CD8-positive, alpha-beta memory T cell (primary cell): Measurements from ENCODE around the gene CPT1A. TPM values are rescaled to one million over a fixed set of nuclear protein-coding genes. Genes with fewer than 3 reads are reported as not detected.

Experiments
- CTCF ChIA-PET: fragments of 350-600 bp; sonication (Branson Sonifier 250); formaldehyde crosslinking; loops from one replicate; lab custom pipeline; 2021; ENCODE audit warnings: antibody characterized with exemption; lab: Charles Lee
- POLR2A ChIA-PET: fragments of 350-600 bp; sonication (Branson Sonifier 250); formaldehyde crosslinking; loops from one replicate; lab custom pipeline; 2021; ENCODE audit warnings: antibody characterized with exemption; lab: Charles Lee
- DNase-seq, 5 donors: peaks; one replicate each; pipeline versions ENCODE4 v3.0.0 to v3.0.0-alpha.2; 2020 to 2022; ENCODE audit warnings: mixed read lengths in 1 of 5
- H3K27ac ChIP-seq: one replicate; pipeline ENCODE4 v1.7.0; 2013; ENCODE audit warnings: low read depth, mild to moderate bottlenecking, low read length, moderate library complexity
- H3K27me3 ChIP-seq: 2 replicates; pipeline ENCODE4 v1.7.0; 2013; ENCODE audit warnings: low read length, mild to moderate bottlenecking; ENCODE audit not compliant: insufficient read depth, poor library complexity, severe bottlenecking
- H3K36me3 ChIP-seq: 2 replicates; pipeline ENCODE4 v1.7.0; 2013; ENCODE audit warnings: mild to moderate bottlenecking, low read length, moderate library complexity; ENCODE audit not compliant: insufficient read depth
- H3K4me1 ChIP-seq: 2 replicates; pipeline ENCODE4 v1.7.0; 2013; ENCODE audit warnings: mild to moderate bottlenecking, low read length, moderate library complexity; ENCODE audit not compliant: insufficient read depth
- H3K4me3 ChIP-seq: 2 replicates; pipeline ENCODE4 v1.7.0; 2013; ENCODE audit warnings: mild to moderate bottlenecking, low read length
- H3K9me3 ChIP-seq: 2 replicates; pipeline ENCODE4 v1.7.0; 2013; ENCODE audit warnings: mild to moderate bottlenecking, low read length
- H3K27ac Mint-ChIP-seq, 8 donors: one replicate each; pipeline ENCODE4 v1.8.0; 2020 to 2021; ENCODE audit warnings: mixed read lengths in 8 of 8, mild to moderate bottlenecking in 6 of 8, inconsistent platforms in 3 of 8, moderate library complexity in 3 of 8
- H3K27me3 Mint-ChIP-seq, 2 donors: one replicate each; pipeline ENCODE4 v1.8.0; 2020 to 2021; ENCODE audit warnings: mixed read lengths in 2 of 2, mild to moderate bottlenecking in 1 of 2, moderate library complexity in 1 of 2
- H3K36me3 Mint-ChIP-seq, 3 donors: one replicate each; pipeline ENCODE4 v1.8.0; 2020 to 2021; ENCODE audit warnings: mixed read lengths in 3 of 3, inconsistent platforms in 1 of 3, mild to moderate bottlenecking in 1 of 3
- H3K4me1 Mint-ChIP-seq, 3 donors: one replicate each; pipeline ENCODE4 v1.8.0; 2020 to 2021; ENCODE audit warnings: mixed read lengths in 3 of 3, inconsistent platforms in 1 of 3, mild to moderate bottlenecking in 1 of 3
- H3K4me3 Mint-ChIP-seq, 7 donors: one replicate each; pipeline ENCODE4 v1.8.0; 2020 to 2021; ENCODE audit warnings: mixed read lengths in 7 of 7, mild to moderate bottlenecking in 6 of 7, moderate library complexity in 4 of 7, inconsistent platforms in 2 of 7
- H3K9me3 Mint-ChIP-seq, 5 donors: one replicate each; pipeline ENCODE4 v1.8.0; 2020 to 2022; ENCODE audit warnings: mixed read lengths in 5 of 5, mild to moderate bottlenecking in 3 of 5, moderate library complexity in 2 of 5, inconsistent platforms in 1 of 5
- polyA plus RNA-seq: library from polyadenylated mRNA; unstranded; fragments of 300-500 nt; fragmentation: Illumina TruSeq; gene quantifications from one replicate; pipeline ENCODE4 v1.2.3, GENCODE V29; 2021
- total RNA-seq, 2 experiments: library from RNA; stranded (reverse); gene quantifications; one replicate each; pipeline ENCODE4 v1.2.3, GENCODE V29; 2021

CPT1A gene
- total and polyA plus RNA-seq, 3 experiments from 2014 or later: 9.8 to 27.4 (median 25.6) TPM

- H3K4me3 ChIP-seq: no peak overlapping the region
- H3K36me3 ChIP-seq: peaks cover 5% of the 10 kb centered on the region
- no peaks in the 10 kb centered on the region for H3K9me3 ChIP-seq
- ChIA-PET POLR2A (no interaction called here), CTCF (interaction anchor here (1.6 kb wide), 1 partner anchor 20 kb away, joined by 3 read pairs; no protein-coding TSS in a partner anchor)
- no peak overlapping the region for H3K27ac ChIP-seq
- peaks cover 44 to 81% (median 64%) of the 10 kb centered on the region in 3 donors for H3K4me1 Mint-ChIP-seq
- no peaks in the 10 kb centered on the region for H3K27me3 Mint-ChIP-seq
- H3K27me3 ChIP-seq: no peaks in the 10 kb centered on the region
- DNase-seq: no peak
- H3K36me3 Mint-ChIP-seq: peaks cover 0 to 16% (median 6%) of the 10 kb centered on the region in 3 donors
- no peaks in the 10 kb centered on the region for H3K9me3 Mint-ChIP-seq
- peaks cover 49% of the 10 kb centered on the region for H3K4me1 ChIP-seq
- no peak overlapping the region for H3K4me3 Mint-ChIP-seq
- peak overlapping the region; percentile 23 to 86 (median 69) for H3K27ac Mint-ChIP-seq
These were observed 6.4 kb downstream of the CPT1A start for GRCh38 chr11:68835328-68835727.

DNA sequence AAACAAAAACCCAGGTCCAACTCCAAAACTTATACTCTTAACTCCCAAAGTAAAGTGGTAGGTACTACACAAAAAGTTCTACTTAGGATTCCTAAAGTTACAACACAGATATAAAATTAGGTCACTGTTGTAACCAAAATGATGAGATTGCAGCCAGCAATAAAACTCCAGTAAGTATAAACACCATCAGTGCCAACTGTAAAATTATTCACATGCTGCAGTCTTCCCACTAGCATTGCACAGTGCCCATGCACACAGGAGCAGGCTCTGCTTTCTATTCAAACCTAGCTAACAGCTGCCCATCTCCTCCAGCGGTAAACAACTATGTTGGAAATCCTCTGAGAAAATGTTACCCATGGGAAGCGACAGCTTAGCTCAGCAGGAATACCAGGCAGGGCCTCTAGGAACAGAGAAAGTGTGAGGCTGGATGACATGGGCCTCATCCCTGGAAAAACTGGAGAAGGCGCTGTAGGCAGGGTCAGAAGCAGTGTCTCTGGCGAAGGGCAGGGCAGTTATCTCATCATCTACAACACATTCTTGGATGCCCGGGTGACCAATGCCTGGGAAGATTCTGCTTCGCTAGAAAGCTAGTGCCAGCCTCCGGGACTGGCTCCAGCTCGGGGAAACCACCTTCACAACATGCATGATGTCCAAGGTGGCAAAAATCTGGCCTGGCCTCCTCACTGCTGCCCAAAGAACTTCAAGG is 9.1 kb downstream of the CPT1A start:
- Mint-ChIP-seq H3K27me3 (no peaks in the 10 kb centered on the region), H3K4me3 (no peak overlapping the region), H3K36me3 (peaks cover 0 to 27% (median 7%) of the 10 kb centered on the region in 3 donors), H3K4me1 (peaks cover 40 to 74% (median 50%) of the 10 kb centered on the region in 3 donors), H3K27ac (peak overlapping the region in 6 of 8 donors; percentile 7 to 84 (median 36)), H3K9me3 (no peaks in the 10 kb centered on the region)
- Histone ChIP-seq H3K9me3 (no peaks in the 10 kb centered on the region), H3K27me3 (no peaks in the 10 kb centered on the region), H3K27ac (no peak overlapping the region), H3K36me3 (peaks cover 5% of the 10 kb centered on the region), H3K4me3 (no peak overlapping the region), H3K4me1 (peaks cover 25% of the 10 kb centered on the region)
- ChIA-PET CTCF (interaction anchor here (2.1 kb wide), 1 partner anchor 11 kb away, joined by 12 read pairs; no protein-coding TSS in a partner anchor), POLR2A (no interaction called here)
- DNase-seq: no peak

DNA sequence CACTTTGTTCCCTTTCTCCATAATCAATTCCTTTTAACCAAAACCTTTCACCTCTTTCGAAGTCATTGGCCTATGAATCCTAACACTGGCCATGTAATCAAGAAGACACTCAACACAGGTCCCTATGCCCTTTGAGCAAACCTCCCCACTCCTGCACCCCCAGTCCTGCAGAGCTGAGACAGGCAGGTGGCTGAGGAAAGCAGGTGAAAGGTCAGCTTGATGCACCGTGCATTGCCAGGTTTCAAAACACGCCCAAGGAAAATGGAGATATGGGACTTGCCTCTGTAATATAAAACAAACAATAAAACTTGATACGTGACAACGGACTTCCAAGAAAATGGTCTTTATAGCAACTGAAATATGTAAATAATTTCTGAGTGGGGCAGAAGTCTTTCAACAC is 10.6 kb downstream of the CPT1A start:
- ChIA-PET POLR2A (no interaction called here), CTCF (interaction anchor here (2.8 kb wide), 1 partner anchor 12 kb away, joined by 19 read pairs; no protein-coding TSS in a partner anchor)
- Mint-ChIP-seq H3K27me3 (no peaks in the 10 kb centered on the region), H3K27ac (peak overlapping the region in 7 of 8 donors; percentile 5 to 84 (median 52)), H3K36me3 (peaks cover 0 to 27% (median 7%) of the 10 kb centered on the region in 3 donors), H3K4me1 (peaks cover 37 to 73% (median 48%) of the 10 kb centered on the region in 3 donors), H3K9me3 (no peaks in the 10 kb centered on the region), H3K4me3 (no peak overlapping the region)
- H3K27me3 ChIP-seq: no peaks in the 10 kb centered on the region
- H3K4me3 ChIP-seq: no peak overlapping the region
- no peak overlapping the region for H3K27ac ChIP-seq
- peaks cover 11% of the 10 kb centered on the region for H3K4me1 ChIP-seq
- H3K9me3 ChIP-seq: no peaks in the 10 kb centered on the region
- peaks cover 5% of the 10 kb centered on the region for H3K36me3 ChIP-seq
- no peak for DNase-seq

DNA sequence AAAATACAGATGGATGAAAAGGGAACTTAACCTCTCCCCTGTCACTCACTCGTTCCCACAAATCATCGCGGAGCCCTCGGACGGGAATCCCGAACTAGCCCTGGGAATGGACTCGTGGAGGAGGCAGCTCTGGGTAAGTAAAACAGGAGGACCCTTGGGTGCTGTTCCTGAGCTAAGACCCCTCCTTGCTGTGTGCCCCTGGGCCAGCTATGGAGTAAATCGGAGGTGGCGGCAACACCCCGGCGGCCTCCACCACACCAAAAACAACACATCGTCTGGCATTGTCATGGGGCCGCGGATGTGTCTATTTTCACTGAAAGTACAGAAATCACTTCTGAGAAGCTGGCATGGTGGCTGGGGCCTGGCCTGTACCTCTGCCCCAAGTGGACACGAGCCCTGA is 12.1 kb downstream of the CPT1A start:
- peak overlapping the region in 4 of 8 donors; percentile 35 to 88 (median 82) for H3K27ac Mint-ChIP-seq
- no peaks in the 10 kb centered on the region for H3K27me3 Mint-ChIP-seq
- Histone ChIP-seq H3K27me3 (no peaks in the 10 kb centered on the region), H3K36me3 (peaks cover 5% of the 10 kb centered on the region), H3K9me3 (no peaks in the 10 kb centered on the region), H3K27ac (no peak overlapping the region), H3K4me1 (peaks cover 12% of the 10 kb centered on the region), H3K4me3 (no peak overlapping the region)
- no peak for DNase-seq
- H3K36me3 Mint-ChIP-seq: peaks cover 0 to 27% (median 7%) of the 10 kb centered on the region in 3 donors
- POLR2A ChIA-PET: no interaction called here
- CTCF ChIA-PET: interaction anchor here (2.8 kb wide), 1 partner anchor 14 kb away, joined by 19 read pairs; no protein-coding TSS in a partner anchor
- peak overlapping the region in 1 of 7 donors; percentile 37 for H3K4me3 Mint-ChIP-seq
- H3K9me3 Mint-ChIP-seq: no peaks in the 10 kb centered on the region
- peaks cover 38 to 74% (median 48%) of the 10 kb centered on the region in 3 donors for H3K4me1 Mint-ChIP-seq

- CTCF ChIA-PET: interaction anchor here (2.8 kb wide), 1 partner anchor 15 kb away, joined by 19 read pairs; no protein-coding TSS in a partner anchor
- H3K4me1 Mint-ChIP-seq: peaks cover 38 to 74% (median 48%) of the 10 kb centered on the region in 3 donors
- no peaks in the 10 kb centered on the region for H3K9me3 Mint-ChIP-seq
- H3K36me3 Mint-ChIP-seq: peaks cover 0 to 27% (median 7%) of the 10 kb centered on the region in 3 donors
- no peaks in the 10 kb centered on the region for H3K27me3 Mint-ChIP-seq
- DNase-seq: no peak
- Histone ChIP-seq H3K36me3 (peaks cover 5% of the 10 kb centered on the region), H3K9me3 (no peaks in the 10 kb centered on the region), H3K4me3 (no peak overlapping the region), H3K27me3 (no peaks in the 10 kb centered on the region), H3K4me1 (peaks cover 12% of the 10 kb centered on the region), H3K27ac (no peak overlapping the region)
- peak overlapping the region in 1 of 7 donors; percentile 37 for H3K4me3 Mint-ChIP-seq
- H3K27ac Mint-ChIP-seq: peak overlapping the region in 6 of 8 donors; percentile 31 to 88 (median 68)
- POLR2A ChIA-PET: no interaction called here
These were observed 12.8 kb downstream of the CPT1A start for GRCh38 chr11:68828957-68829356.

GRCh38 chr11:68828155-68828931 is 13.4 kb downstream of the CPT1A start:
- no peaks in the 10 kb centered on the region for H3K27me3 ChIP-seq
- CTCF ChIA-PET: interaction anchor here (2.8 to 5.6 kb wide), 2 partner anchors 15 kb away, joined by 19 to 37 read pairs; partner anchors contain the start of gene CPT1A
- Mint-ChIP-seq H3K4me1 (peaks cover 38 to 77% (median 48%) of the 10 kb centered on the region in 3 donors), H3K27me3 (no peaks in the 10 kb centered on the region), H3K27ac (peak overlapping the region in 6 of 8 donors; percentile 17 to 81 (median 70)), H3K9me3 (no peaks in the 10 kb centered on the region), H3K4me3 (no peak overlapping the region), H3K36me3 (peaks cover 0 to 27% (median 7%) of the 10 kb centered on the region in 3 donors)
- POLR2A ChIA-PET: no interaction called here
- no peaks in the 10 kb centered on the region for H3K9me3 ChIP-seq
- no peak for DNase-seq
- H3K27ac ChIP-seq: no peak overlapping the region
- H3K36me3 ChIP-seq: peaks cover 5% of the 10 kb centered on the region
- H3K4me1 ChIP-seq: peaks cover 12% of the 10 kb centered on the region
- no peak overlapping the region for H3K4me3 ChIP-seq

DNA sequence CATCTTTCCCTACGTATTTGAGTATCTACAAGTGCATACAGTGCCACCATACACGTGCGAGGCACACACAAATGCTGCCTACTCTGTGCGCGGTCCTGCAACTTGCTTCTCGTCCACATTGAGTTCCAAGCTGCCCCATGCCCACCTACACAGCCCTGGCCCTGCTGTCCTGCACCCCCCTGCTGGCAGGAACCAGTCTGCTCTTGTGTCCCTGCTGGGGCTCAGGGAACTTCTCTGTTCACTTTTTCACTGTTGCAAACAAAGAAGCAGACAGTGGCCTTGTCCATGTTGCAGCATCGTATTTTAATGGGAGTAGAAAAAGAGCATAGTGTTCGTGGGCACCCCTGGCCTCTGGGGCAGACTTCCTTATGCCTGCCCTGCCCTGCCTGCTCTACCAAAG is 14.0 kb downstream of the CPT1A start:
- Histone ChIP-seq H3K9me3 (no peaks in the 10 kb centered on the region), H3K27ac (no peak overlapping the region), H3K4me3 (no peak overlapping the region), H3K27me3 (no peaks in the 10 kb centered on the region), H3K36me3 (peaks cover 5% of the 10 kb centered on the region), H3K4me1 (peaks cover 12% of the 10 kb centered on the region)
- Mint-ChIP-seq H3K27ac (peak overlapping the region in 6 of 8 donors; percentile 17 to 81 (median 50)), H3K36me3 (peaks cover 0 to 24% (median 8%) of the 10 kb centered on the region in 3 donors), H3K9me3 (no peaks in the 10 kb centered on the region), H3K4me1 (peaks cover 39 to 73% (median 48%) of the 10 kb centered on the region in 3 donors), H3K27me3 (no peaks in the 10 kb centered on the region), H3K4me3 (peak overlapping the region in 1 of 7 donors; percentile 21)
- DNase-seq: no peak
- POLR2A ChIA-PET: no interaction called here
- CTCF ChIA-PET: interaction anchor here (5.6 kb wide), 1 partner anchor 15 kb away, joined by 37 read pairs; the partner anchor contains the start of gene CPT1A
